ENCODE measurements around the gene PVALB. TPM values are rescaled to one million over a fixed set of nuclear protein-coding genes. Genes with fewer than 3 reads are reported as not detected.

Gene PVALB
- total and polyA plus RNA-seq, 10 of the 15 experiments (the other 5 are each of a cell fraction or from before 2014, with no cell fraction given) = not detected

DNA sequence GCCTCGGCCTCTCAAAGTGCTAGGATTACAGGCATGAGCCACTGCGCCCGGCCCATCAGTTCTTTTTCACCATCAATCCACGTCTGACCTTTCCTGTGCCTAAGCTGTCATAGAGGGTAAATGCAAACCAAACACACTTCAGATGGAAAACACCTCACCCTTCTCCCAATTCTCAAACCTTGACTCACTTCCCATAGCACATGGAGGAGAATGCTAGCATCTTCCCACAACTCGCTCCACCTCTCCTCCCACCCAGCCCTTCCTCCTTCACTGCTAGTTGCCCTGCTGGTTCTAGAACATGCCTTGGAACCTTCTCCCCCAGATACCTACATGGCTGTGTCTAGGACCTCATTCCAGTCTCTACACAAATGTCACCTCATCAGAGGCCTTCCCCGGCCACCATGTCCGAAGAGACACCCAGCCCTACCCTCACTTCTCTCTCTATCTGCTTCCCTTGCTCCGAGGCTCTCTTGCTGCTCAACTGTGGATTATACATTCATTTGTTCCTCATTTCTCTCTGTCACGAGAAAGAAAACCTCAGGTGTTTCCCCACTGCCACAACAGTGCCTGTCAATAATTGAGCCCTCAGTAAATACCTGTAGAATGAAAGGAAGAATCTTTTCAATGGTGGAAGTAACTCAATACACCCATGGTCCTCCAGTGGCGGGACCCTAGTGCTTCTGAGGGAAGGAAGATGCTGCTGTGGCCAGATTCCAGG, 22.7 kb upstream of the PVALB start:
- H3K79me2 ChIP-seq (ENCODE audit: control insufficient read depth, insufficient read depth, low read length) = no peaks in the 10 kb centered on the region
- no peak overlapping the region for H3K27ac ChIP-seq (ENCODE audit: control insufficient read depth, insufficient read depth)
- ChIA-PET RAD21 (ENCODE audit: unreplicated experiment) (no interaction called here), SMC1A (ENCODE audit: uncharacterized antibody, unreplicated experiment) (no interaction called here), POLR2A (no interaction called here), CTCF (interaction anchor here (1.5 to 3.1 kb wide), 2 partner anchors 14 to 17 kb away, joined by 4 to 16 read pairs; no protein-coding TSS in a partner anchor)
- no peaks in the 10 kb centered on the region; the same call in 1 of the 2 replicates for H3K4me1 ChIP-seq (ENCODE audit: control insufficient read depth, insufficient read depth, low read length)
- H3K4me3 ChIP-seq = no peak overlapping the region
- no peak overlapping the region for H3K9ac ChIP-seq (ENCODE audit: control insufficient read depth, insufficient read depth, low read length)
- H3K4me2 ChIP-seq (ENCODE audit: control insufficient read depth, insufficient read depth) = no peak overlapping the region
- 50% methylated on average over 10 of the region's 10 CpGs for WGBS (ENCODE audit: insufficient coverage, insufficient replicate concordance, low lambda C conversion rate, missing lambda C conversion rate)
- ATAC-seq (peak; percentile 48; the same call in 2 of the 3 replicates), DNase-seq (ENCODE audit: low read depth, low spot score) (no peak), FAIRE-seq (no peak)
- H3K27me3 ChIP-seq (replicated peaks in 1 of 2; ENCODE audit: control insufficient read depth in 2 of 2, insufficient read depth in 2 of 2, low read length in 1 of 2) = no peaks in the 10 kb centered on the region; a peak in 1 of 4 replicates
- H4K20me1 ChIP-seq (ENCODE audit: control insufficient read depth, insufficient read depth) = no peaks in the 10 kb centered on the region
- peaks cover 7% of the 10 kb centered on the region; the same call in 2 of the 3 replicates for H3K9me3 ChIP-seq (replicated peaks; ENCODE audit: control insufficient read depth, insufficient read depth, low read length)
- no peak overlapping the region for H2AFZ ChIP-seq (ENCODE audit: control insufficient read depth, low read depth, low read length)
- BruUV-seq (replicated peaks) = no TSS peak
- H3K36me3 ChIP-seq (ENCODE audit: control insufficient read depth in 2 of 2, insufficient read depth in 2 of 2, low read length in 1 of 2) = no peaks in the 10 kb centered on the region
- in situ Hi-C loops (cut with MboI) = no loop called here
- intact Hi-C loops (cut with micrococcal nuclease; ENCODE audit: unreplicated experiment) = no loop called here
- TF ChIP-seq, protein P1, sequence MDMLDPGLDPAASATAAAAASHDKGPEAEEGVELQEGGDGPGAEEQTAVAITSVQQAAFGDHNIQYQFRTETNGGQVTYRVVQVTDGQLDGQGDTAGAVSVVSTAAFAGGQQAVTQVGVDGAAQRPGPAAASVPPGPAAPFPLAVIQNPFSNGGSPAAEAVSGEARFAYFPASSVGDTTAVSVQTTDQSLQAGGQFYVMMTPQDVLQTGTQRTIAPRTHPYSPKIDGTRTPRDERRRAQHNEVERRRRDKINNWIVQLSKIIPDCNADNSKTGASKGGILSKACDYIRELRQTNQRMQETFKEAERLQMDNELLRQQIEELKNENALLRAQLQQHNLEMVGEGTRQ (IDR thresholded peaks at IDR 0.05; ENCODE audit: borderline replicate concordance, low read depth, low read length) = no peak
- TF ChIP-seq CREB1 (IDR thresholded peaks at IDR 0.05; ENCODE audit: low read depth) (no peak), SKIL (IDR thresholded peaks at IDR 0.05; ENCODE audit: low read depth, poor library complexity, severe bottlenecking) (no peak), ATF7 (IDR thresholded peaks at IDR 0.05; ENCODE audit: low read depth) (no peak), SRF (IDR thresholded peaks at IDR 0.05; ENCODE audit: low read depth in 2 of 2, low read length in 2 of 2) (no peak), ZNF217 (IDR thresholded peaks at IDR 0.05) (no peak), ZNF24 (IDR thresholded peaks at IDR 0.05) (peak; percentile 88), BHLHE40 (IDR thresholded peaks at IDR 0.05; ENCODE audit: borderline replicate concordance in 1 of 2, low read depth in 2 of 2, low read length in 1 of 2) (peak; percentile 44 to 52; a peak in 2 of 4 replicates), HDGF (IDR thresholded peaks at IDR 0.05) (no peak), RUNX3 (IDR thresholded peaks at IDR 0.05; ENCODE audit: low read length) (peak; percentile 24; the same call in 1 of the 2 replicates), JUND (IDR thresholded peaks at IDR 0.05; ENCODE audit: low read depth, low read length) (no peak), BRCA1 (IDR thresholded peaks at IDR 0.05; ENCODE audit: low read depth, low read length) (no peak), MYB (IDR thresholded peaks at IDR 0.05; ENCODE audit: borderline replicate concordance, low read depth, low read length) (no peak), CBX3 (IDR thresholded peaks at IDR 0.05; ENCODE audit: borderline replicate concordance, low read depth) (no peak), POU2F2 (IDR thresholded peaks at IDR 0.05; ENCODE audit: borderline replicate concordance, low read depth, low read length) (no peak), PKNOX1 (IDR thresholded peaks at IDR 0.05) (peak; percentile 74)

Data from GM12878 (cell line).